Vagina (tissue), 2 donors: ENCODE measurements around the gene IMMP2L. TPM values are rescaled to one million over a fixed set of nuclear protein-coding genes. Genes with fewer than 3 reads are reported as not detected.

Source experiments
- DNase-seq, 2 donors: peaks; one replicate each; pipeline ENCODE4 v3.0.0-alpha.2; 2017; ENCODE audit errors: extremely low spot score in 2 of 2
- H3K27ac ChIP-seq: fragments of 200-600 bp; sonication (generic); one replicate; pipeline ENCODE4 v1.5.1; 2019
- H3K27me3 ChIP-seq: fragments of 200-600 bp; sonication (generic); one replicate; pipeline ENCODE4 v1.5.1; 2019
- H3K36me3 ChIP-seq, 2 donors: fragments of 200-600 bp; sonication (generic); one replicate each; pipeline ENCODE4 v1.5.1; 2017 to 2019
- H3K4me1 ChIP-seq: fragments of 200-600 bp; sonication (generic); one replicate; pipeline ENCODE4 v1.5.1; 2019
- H3K4me3 ChIP-seq, 2 donors: fragments of 200-600 bp; sonication (generic); 1 replicate in 1 of 2; 2 replicates in 1 of 2; pipeline ENCODE4 v1.5.1; 2016 to 2019
- H3K9me3 ChIP-seq: fragments of 200-600 bp; sonication (generic); one replicate; pipeline ENCODE4 v1.5.1; 2019
- CTCF ChIP-seq, 3 experiments: fragments of 450-650 bp in 2 of 3; fragments of 200-600 bp in 1 of 3; sonication (generic) in 1 of 3; IDR thresholded peaks; one replicate each; pipeline ENCODE4 v1.5.1; 2017 to 2019; ENCODE audit warnings: antibody characterized with exemption in 3 of 3, mild to moderate bottlenecking in 2 of 3, moderate library complexity in 2 of 3
- POLR2A ChIP-seq, 2 donors: fragments of 450-650 bp; IDR thresholded peaks; one replicate each; pipeline ENCODE4 v1.6.1; 2017; ENCODE audit warnings: antibody characterized with exemption in 2 of 2, mild to moderate bottlenecking in 2 of 2, moderate library complexity in 2 of 2
- POLR2AphosphoS5 ChIP-seq, 2 donors: sonication (generic); formaldehyde crosslinking; IDR thresholded peaks; one replicate each; pipeline ENCODE4 v1.9.0; 2017; ENCODE audit warnings: antibody characterized with exemption in 2 of 2, mild to moderate bottlenecking in 2 of 2, low read depth in 1 of 2; ENCODE audit not compliant: insufficient read depth in 1 of 2
- intact Hi-C: fragments of 100-400 bp; cut with DNase I; formaldehyde crosslinking; loops from one replicate; pipeline ENCODE4 v1.15.1; 2023
- total RNA-seq: library from RNA; depleted of rRNA; stranded (reverse); fragments of >200 nt; gene quantifications from one replicate; pipeline ENCODE4 v1.2.3, GENCODE V29; 2016

IMMP2L gene
- total RNA-seq, 1 donor from 2014 or later, result 13.3 TPM

DNA sequence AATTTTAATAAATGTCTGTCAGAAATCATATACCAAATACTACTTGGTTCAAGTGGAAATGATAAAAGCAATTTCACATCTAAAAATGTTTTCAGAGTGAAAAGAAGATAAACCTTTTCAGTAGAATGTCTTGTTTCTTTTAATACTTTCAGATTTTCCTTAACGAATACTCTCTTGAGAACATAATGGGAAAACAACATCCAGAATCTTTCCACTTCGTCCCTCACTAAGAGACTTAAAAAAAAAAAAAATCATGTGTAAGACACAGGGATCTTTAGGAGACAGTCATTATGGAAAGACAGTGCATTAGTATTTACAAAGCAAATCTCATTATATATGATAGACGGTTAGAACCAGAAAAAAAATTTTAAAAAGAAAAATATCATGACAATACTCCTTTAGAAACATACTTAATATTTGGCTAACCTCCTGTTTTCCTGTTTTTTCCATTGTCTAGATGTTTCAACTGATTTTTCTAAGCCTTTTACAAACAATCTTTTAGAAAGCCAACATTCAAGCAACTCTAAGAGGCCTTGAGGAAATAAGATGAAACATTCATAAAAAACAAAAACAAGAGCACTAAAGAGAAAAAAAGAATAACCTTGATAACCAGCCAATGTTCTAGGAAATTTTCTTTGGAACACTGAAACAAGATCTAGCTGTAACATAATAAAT is 811.2 kb downstream of the IMMP2L start:
- Histone ChIP-seq H3K4me1 (no peaks in the 10 kb centered on the region), H3K27ac (no peak overlapping the region)
- TF ChIP-seq CTCF (IDR thresholded peaks at IDR 0.05) (no peak), POLR2A (IDR thresholded peaks at IDR 0.05) (no peak), POLR2AphosphoS5 (IDR thresholded peaks at IDR 0.05; ENCODE audit: insufficient read depth in 1 of 2, low read depth in 1 of 2) (no peak)

DNA sequence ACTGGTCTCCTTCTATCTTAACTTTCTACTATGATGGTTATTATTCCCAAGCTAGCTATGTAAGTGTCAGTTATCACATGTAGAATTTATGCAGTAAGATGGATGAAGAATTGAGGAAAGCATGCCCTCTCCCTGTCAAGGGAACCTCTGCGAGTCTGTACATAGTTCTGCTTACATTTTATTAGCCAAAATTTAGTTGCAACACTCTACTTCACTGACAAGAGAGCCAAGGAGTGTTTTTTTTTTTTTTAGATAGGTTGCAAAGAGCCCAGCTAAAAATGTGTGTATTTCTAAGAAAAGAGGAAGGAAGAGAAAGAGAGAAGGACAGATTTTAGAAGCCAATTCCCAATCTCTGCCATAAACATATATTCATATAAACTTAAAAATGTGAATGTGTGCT is 829.1 kb downstream of the IMMP2L start:
- H3K27me3 ChIP-seq, result no peaks in the 10 kb centered on the region
- H3K4me1 ChIP-seq, result no peaks in the 10 kb centered on the region
- H3K27ac ChIP-seq, result no peak overlapping the region
- intact Hi-C loops, result no loop called here
- no peak for DNase-seq
- no peaks in the 10 kb centered on the region for H3K36me3 ChIP-seq
- H3K4me3 ChIP-seq, result no peak overlapping the region
- TF ChIP-seq CTCF (IDR thresholded peaks at IDR 0.05) (no peak), POLR2A (IDR thresholded peaks at IDR 0.05) (no peak), POLR2AphosphoS5 (IDR thresholded peaks at IDR 0.05; ENCODE audit: insufficient read depth in 1 of 2, low read depth in 1 of 2) (no peak)
- no peaks in the 10 kb centered on the region for H3K9me3 ChIP-seq

More for the DNA sequence above, 811.2 kb downstream of the IMMP2L start:
- DNase-seq, result no peak
- Histone ChIP-seq H3K4me3 (no peak overlapping the region), H3K36me3 (no peaks in the 10 kb centered on the region), H3K27me3 (no peaks in the 10 kb centered on the region), H3K9me3 (no peaks in the 10 kb centered on the region)
- intact Hi-C loops, result no loop called here

GRCh38 chr7:110724811-110725210 is 837.5 kb downstream of the IMMP2L start:
- H3K4me1 ChIP-seq, result no peaks in the 10 kb centered on the region
- no peaks in the 10 kb centered on the region for H3K27me3 ChIP-seq
- H3K27ac ChIP-seq, result no peak overlapping the region
- TF ChIP-seq POLR2A (IDR thresholded peaks at IDR 0.05), result no peak
- no peak for TF ChIP-seq POLR2AphosphoS5 (IDR thresholded peaks at IDR 0.05; ENCODE audit: insufficient read depth in 1 of 2, low read depth in 1 of 2)
- no peak for TF ChIP-seq CTCF (IDR thresholded peaks at IDR 0.05)
- intact Hi-C loops, result no loop called here
- DNase-seq, result no peak
- no peaks in the 10 kb centered on the region for H3K36me3 ChIP-seq
- H3K9me3 ChIP-seq, result no peaks in the 10 kb centered on the region
- H3K4me3 ChIP-seq, result no peak overlapping the region

- Histone ChIP-seq H3K36me3 (no peaks in the 10 kb centered on the region), H3K9me3 (no peaks in the 10 kb centered on the region), H3K27ac (no peak overlapping the region), H3K27me3 (no peaks in the 10 kb centered on the region), H3K4me1 (no peaks in the 10 kb centered on the region), H3K4me3 (no peak overlapping the region)
- no peak for DNase-seq
- intact Hi-C loops, result no loop called here
- TF ChIP-seq POLR2AphosphoS5 (IDR thresholded peaks at IDR 0.05; ENCODE audit: insufficient read depth in 1 of 2, low read depth in 1 of 2) (no peak), CTCF (IDR thresholded peaks at IDR 0.05) (no peak), POLR2A (IDR thresholded peaks at IDR 0.05) (no peak)
These were observed 840.9 kb downstream of the IMMP2L start for GRCh38 chr7:110721395-110721794.

- no peaks in the 10 kb centered on the region for H3K9me3 ChIP-seq
- H3K27me3 ChIP-seq, result no peaks in the 10 kb centered on the region
- H3K4me3 ChIP-seq, result no peak overlapping the region
- H3K27ac ChIP-seq, result no peak overlapping the region
- no peak for DNase-seq
- intact Hi-C loops, result no loop called here
- no peaks in the 10 kb centered on the region for H3K36me3 ChIP-seq
- TF ChIP-seq CTCF (IDR thresholded peaks at IDR 0.05) (no peak), POLR2AphosphoS5 (IDR thresholded peaks at IDR 0.05; ENCODE audit: insufficient read depth in 1 of 2, low read depth in 1 of 2) (no peak), POLR2A (IDR thresholded peaks at IDR 0.05) (no peak)
- H3K4me1 ChIP-seq, result no peaks in the 10 kb centered on the region
These were observed 841.7 kb downstream of the IMMP2L start for GRCh38 chr7:110720626-110721025.
